ENCODE data around the gene CDPF1. TPM values are rescaled to one million over a fixed set of nuclear protein-coding genes. Genes with fewer than 3 reads are reported as not detected.
"Not testable (repeated sequence)": the region's sequence is repeated elsewhere in the genome, so short reads cannot be mapped to it uniquely, and the experiment has no call there.

Gene CDPF1
- total RNA-seq, 2 experiments from 2014 or later = 11.9 to 12.1 TPM

GRCh38 chr22:46269564-46269963 is 19.5 kb upstream of the CDPF1 start:
- Mint-ChIP-seq H3K27me3 (peaks cover 13% of the 10 kb centered on the region), H3K4me3 (no peak overlapping the region), H3K36me3 (ENCODE audit: low read depth) (no peaks in the 10 kb centered on the region), H3K4me1 (ENCODE audit: low read depth) (peaks cover 11% of the 10 kb centered on the region), H3K27ac (no peak overlapping the region), H3K9me3 (no peaks in the 10 kb centered on the region)
- ATAC-seq (no peak), DNase-seq (no peak)
- ChIA-PET POLR2A (interaction anchor here (1.1 kb wide), 1 partner anchor 27 kb away, joined by 3 read pairs; no protein-coding TSS in a partner anchor), CTCF (interaction anchor here (0.9 to 1.6 kb wide), 2 partner anchors 8 to 23 kb away, joined by 3 to 5 read pairs; no protein-coding TSS in a partner anchor)
- intact Hi-C loops (cut with micrococcal nuclease) = no loop called here
- no peak for TF ChIP-seq CTCF (IDR thresholded peaks at IDR 0.05)

DNA sequence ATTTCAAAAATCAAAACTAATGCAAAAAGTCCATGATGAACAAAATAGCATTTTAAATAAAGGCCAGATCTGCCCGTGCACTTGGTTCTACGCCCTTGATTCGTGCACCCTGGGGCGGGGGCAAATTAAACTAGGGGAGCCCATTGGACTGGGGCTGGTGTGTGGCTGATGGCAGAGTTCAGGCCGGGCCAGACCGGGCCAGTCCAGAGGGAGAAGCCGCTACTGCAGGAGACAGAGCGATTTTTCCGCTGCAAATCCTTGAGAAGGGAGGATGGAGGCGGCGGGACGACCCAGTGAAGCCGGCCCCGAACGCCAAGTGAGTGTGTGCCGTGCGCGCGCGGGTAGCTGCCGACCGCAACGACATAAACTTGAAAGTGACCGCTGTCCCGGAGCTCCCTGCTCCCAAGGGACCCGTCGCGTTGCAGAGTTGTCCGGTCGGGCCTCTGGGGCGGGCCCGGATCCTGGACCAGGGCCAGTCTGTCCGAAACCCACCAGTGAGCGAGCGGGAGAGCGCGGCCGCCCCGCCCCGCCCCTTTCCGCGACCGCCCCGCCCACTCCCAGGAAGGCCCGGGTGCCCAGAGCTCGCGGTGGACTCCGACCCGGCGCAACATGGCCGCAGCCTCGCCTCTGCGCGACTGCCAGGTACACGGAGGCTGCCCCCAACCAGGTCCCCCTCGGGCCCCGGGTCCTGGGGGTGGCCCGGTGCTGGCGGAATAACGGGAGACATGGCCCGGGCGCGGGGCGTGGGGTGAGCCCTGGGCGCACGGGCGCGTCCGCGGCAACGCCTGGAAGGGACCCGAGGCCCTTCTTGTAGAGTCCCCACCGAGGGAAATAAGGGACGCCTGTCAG is 17.6 kb upstream of the CDPF1 start, which contains the start of gene TTC38:
TTC38 (plus strand) TSS at position 578 of the 849 bp plus-strand sequence; CDS start at position 610, 32 bp downstream.
- TF ChIP-seq CTCF (IDR thresholded peaks at IDR 0.05) = no peak
- Mint-ChIP-seq H3K27ac (peak within 1 kb of the TSS; percentile 27), H3K36me3 (ENCODE audit: low read depth) (no peaks in the 10 kb centered on the region), H3K9me3 (no peaks in the 10 kb centered on the region), H3K27me3 (peaks cover 27% of the 10 kb centered on the region), H3K4me1 (ENCODE audit: low read depth) (peaks cover 11% of the 10 kb centered on the region), H3K4me3 (peak within 1 kb of the TSS; percentile 77)
- DNase-seq (peak; percentile 48), ATAC-seq (peak; percentile 88)
- intact Hi-C loops (cut with micrococcal nuclease) = no loop called here
- ChIA-PET CTCF (interaction anchor here (1.4 to 2.1 kb wide), 2 partner anchors 9 to 19 kb away, joined by 3 to 6 read pairs; no protein-coding TSS in a partner anchor), POLR2A (interaction anchor here (0.7 to 1.8 kb wide), 4 partner anchors 10 to 69 kb away, joined by 3 to 7 read pairs (median 4); partner anchors contain the start of gene CDPF1)

DNA sequence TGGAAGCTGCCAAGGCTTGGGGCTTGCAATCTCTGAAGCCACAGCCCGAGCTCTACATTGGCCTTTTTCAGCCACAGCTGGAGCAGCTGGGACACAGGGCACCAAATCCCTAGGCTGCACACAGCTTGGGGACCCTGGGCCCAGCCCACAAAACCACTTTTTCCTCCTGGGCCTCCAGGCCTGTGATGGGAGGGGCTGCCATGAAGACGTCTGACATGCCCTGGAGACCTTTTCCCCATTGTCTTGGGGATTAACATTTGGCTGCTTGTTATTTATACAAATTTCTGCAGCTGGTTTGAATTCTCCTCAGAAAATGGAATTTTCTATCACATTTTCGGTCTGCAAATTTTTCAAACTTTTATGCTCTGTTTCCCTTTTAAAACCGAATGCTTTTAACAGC is 15.5 kb upstream of the CDPF1 start:
- POLR2A ChIA-PET = interaction anchor here (1.1 kb wide), 1 partner anchor 30 kb away, joined by 4 read pairs; no protein-coding TSS in a partner anchor
- DNase-seq; H3K27ac Mint-ChIP-seq; H3K4me3 Mint-ChIP-seq; CTCF ChIA-PET; intact Hi-C loops (cut with micrococcal nuclease); H3K9me3 Mint-ChIP-seq; ATAC-seq; H3K36me3 Mint-ChIP-seq (ENCODE audit: low read depth): not testable (repeated sequence)
- H3K4me1 Mint-ChIP-seq (ENCODE audit: low read depth) = peaks cover 15% of the 10 kb centered on the region
- peaks cover 46% of the 10 kb centered on the region for H3K27me3 Mint-ChIP-seq

DNA sequence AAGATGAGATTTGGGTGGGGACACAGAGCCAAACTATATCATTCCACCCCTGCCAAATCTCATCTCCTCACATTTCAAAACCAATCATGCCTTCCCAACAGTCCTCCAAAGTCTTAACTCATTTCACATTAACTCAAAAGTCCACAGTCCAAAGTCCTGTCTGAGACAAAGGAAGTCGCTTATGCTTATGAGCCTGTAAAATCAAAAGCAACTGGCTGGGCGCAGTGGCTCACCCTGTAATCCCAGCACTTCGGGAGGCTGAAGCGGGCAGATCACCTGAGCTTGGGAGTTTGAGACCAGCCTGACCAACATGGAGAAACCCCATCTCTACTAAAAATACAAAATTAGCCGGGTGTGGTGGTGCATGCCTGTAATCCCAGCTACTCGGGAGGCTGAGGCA is 14.4 kb upstream of the CDPF1 start:
- H3K27ac Mint-ChIP-seq; H3K4me3 Mint-ChIP-seq; H3K36me3 Mint-ChIP-seq (ENCODE audit: low read depth); DNase-seq; H3K9me3 Mint-ChIP-seq; ATAC-seq; intact Hi-C loops (cut with micrococcal nuclease); CTCF ChIA-PET: not testable (repeated sequence)
- POLR2A ChIA-PET = interaction anchor here (0.6 to 1.1 kb wide), 2 partner anchors 31 to 36 kb away, joined by 3 to 4 read pairs; no protein-coding TSS in a partner anchor
- Mint-ChIP-seq H3K27me3 (peaks cover 56% of the 10 kb centered on the region), H3K4me1 (ENCODE audit: low read depth) (peaks cover 15% of the 10 kb centered on the region)

GRCh38 chr22:46263216-46263590 is 13.1 kb upstream of the CDPF1 start, which contains the start of gene PKDREJ:
TSS of gene PKDREJ (minus strand) at chr22:46263343. CDS start at chr22:46263322, 21 bp downstream.
- ATAC-seq = no peak

More at GRCh38 chr22:46263216-46263590, 13.1 kb upstream of the CDPF1 start, which contains the start of gene PKDREJ:
- peak within 1 kb of the TSS; percentile 24 for H3K4me3 Mint-ChIP-seq
- peaks cover 10% of the 10 kb centered on the region for H3K4me1 Mint-ChIP-seq (ENCODE audit: low read depth)
- no peaks in the 10 kb centered on the region for H3K36me3 Mint-ChIP-seq (ENCODE audit: low read depth)
- peaks cover 61% of the 10 kb centered on the region for H3K27me3 Mint-ChIP-seq
- no peak within 1 kb of the TSS for H3K27ac Mint-ChIP-seq
- no peak for DNase-seq
- ChIA-PET CTCF (interaction anchor here (1.4 kb wide), 1 partner anchor 15 kb away, joined by 3 read pairs; no protein-coding TSS in a partner anchor), POLR2A (interaction anchor here (1.1 kb wide), 1 partner anchor 23 kb away, joined by 3 read pairs; no protein-coding TSS in a partner anchor)
- intact Hi-C loops (cut with micrococcal nuclease) = no loop called here
- TF ChIP-seq CTCF (IDR thresholded peaks at IDR 0.05) = no peak
- no peaks in the 10 kb centered on the region for H3K9me3 Mint-ChIP-seq

Data from activated CD8-positive, alpha-beta T cell treated with anti-CD3 and anti-CD28 coated beads for 36 hours (primary cell).